Measurements from ENCODE around the gene CACNA1E. TPM values are rescaled to one million over a fixed set of nuclear protein-coding genes. Genes with fewer than 3 reads are reported as not detected.

Gene CACNA1E
- total and polyA plus RNA-seq, 2 of the 13 experiments (the other 11 are each of a cell fraction or from before 2014, with no cell fraction given) = not detected

- no peak for FAIRE-seq
- Histone ChIP-seq H3K4me3 (replicated peaks in 1 of 3; ENCODE audit: insufficient read depth in 1 of 3, low read depth in 2 of 3, low read length in 3 of 3) (no peak overlapping the region), H3K9ac (ENCODE audit: insufficient read depth, low read depth, low read length) (no peak overlapping the region), H2AFZ (ENCODE audit: low read length) (no peak overlapping the region), H3K27me3 (ENCODE audit: control insufficient read depth in 1 of 2, insufficient read depth in 2 of 2, low read length in 2 of 2) (no peaks in the 10 kb centered on the region), H3K79me2 (ENCODE audit: insufficient read depth, low read length) (no peaks in the 10 kb centered on the region), H4K20me1 (ENCODE audit: insufficient read depth, low read length) (no peaks in the 10 kb centered on the region), H3K9me3 (ENCODE audit: low read length) (no peaks in the 10 kb centered on the region), H3K27ac (ENCODE audit: extremely low read length, insufficient read depth, low read length) (no peak overlapping the region), H3K36me3 (replicated peaks in 1 of 2; ENCODE audit: control insufficient read depth in 1 of 2, insufficient read depth in 2 of 2, low read length in 2 of 2) (no peaks in the 10 kb centered on the region), H3K4me1 (ENCODE audit: insufficient read depth, low read length) (no peaks in the 10 kb centered on the region), H3K4me2 (ENCODE audit: low read depth, low read length) (no peak overlapping the region)
- ATAC-seq = no peak
- TF ChIP-seq YY1 (IDR thresholded peaks at IDR 0.05; ENCODE audit: insufficient read depth, insufficient replicate concordance, low read depth, low read length) (no peak), ZNF790 (CRISPR knock-in tag; IDR thresholded peaks at IDR 0.05; ENCODE audit: borderline replicate concordance) (no peak), TOE1 (CRISPR knock-in tag; IDR thresholded peaks at IDR 0.05) (no peak), ZNF362 (CRISPR knock-in tag; IDR thresholded peaks at IDR 0.05; ENCODE audit: borderline replicate concordance) (no peak), ZNF18 (CRISPR knock-in tag; IDR thresholded peaks at IDR 0.05; ENCODE audit: insufficient replicate concordance) (no peak), HNRNPUL1 (IDR thresholded peaks at IDR 0.05; ENCODE audit: low read depth, low read length) (no peak), ZNF879 (CRISPR knock-in tag; IDR thresholded peaks at IDR 0.05) (no peak), BORCS8-MEF2B (CRISPR knock-in tag; IDR thresholded peaks at IDR 0.05) (no peak), ZNF451 (CRISPR knock-in tag; IDR thresholded peaks at IDR 0.05) (no peak), PAX8 (CRISPR knock-in tag; IDR thresholded peaks at IDR 0.05; ENCODE audit: borderline replicate concordance) (no peak), KDM3A (CRISPR knock-in tag; IDR thresholded peaks at IDR 0.05; ENCODE audit: low read depth) (no peak), ZNF235 (CRISPR knock-in tag; IDR thresholded peaks at IDR 0.05; ENCODE audit: borderline replicate concordance) (no peak), ZNF441 (CRISPR knock-in tag; IDR thresholded peaks at IDR 0.05; ENCODE audit: borderline replicate concordance) (no peak), GFI1 (CRISPR knock-in tag; IDR thresholded peaks at IDR 0.05; ENCODE audit: borderline replicate concordance) (no peak)
- intact Hi-C loops (cut with micrococcal nuclease; ENCODE audit: unreplicated experiment) (no loop called here), in situ Hi-C loops (cut with HindIII; ENCODE audit: extremely low pct_ligation_motif_present, low pct_unique_long_range_greater_than_20kb) (no loop called here)
- WGBS (ENCODE audit: low lambda C conversion rate) = 65% methylated on average over 4 of the region's 4 CpGs
- POLR2A ChIA-PET = no interaction called here
- DNase-seq (ENCODE audit: low spot score) = no peak
- CTCF ChIA-PET (ENCODE audit: low intra/inter-chr PET ratio, low total read pairs) = no interaction called here
- no TSS peak for BruUV-seq (replicated peaks)
These were observed 42.8 kb upstream of the CACNA1E start for GRCh38 chr1:181440510-181440909.

Data from HepG2 (cell line).